ENCODE measurements around the gene MAGEB17.
"Not testable (repeated sequence)": the region's sequence is repeated elsewhere in the genome, so short reads cannot be mapped to it uniquely, and the experiment has no call there.

Gene MAGEB17

DNA sequence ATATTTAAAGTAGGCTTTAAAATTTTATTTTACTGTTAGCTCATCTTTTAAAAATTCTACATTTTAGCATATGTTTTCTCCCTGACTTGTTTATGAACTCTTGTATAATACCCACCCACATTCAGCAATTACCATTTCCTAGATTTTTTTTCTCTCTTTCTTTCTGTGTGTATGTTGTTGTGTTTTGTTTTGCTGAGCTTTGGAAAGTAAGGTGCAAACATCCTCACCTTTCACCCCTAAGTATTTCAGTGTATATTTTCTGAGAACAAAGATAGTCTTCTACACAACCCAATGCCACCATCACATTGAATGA lies 25.1 kb upstream of the MAGEB17 start:
- Histone ChIP-seq H3K4me3 (ENCODE audit: severe bottlenecking) (no peak overlapping the region), H3K36me3 (ENCODE audit: low read depth) (no peaks in the 10 kb centered on the region), H3K27ac (ENCODE audit: poor library complexity, severe bottlenecking) (no peak overlapping the region), H3K27me3 (ENCODE audit: insufficient read depth, poor library complexity, severe bottlenecking) (no peaks in the 10 kb centered on the region), H3K4me1 (ENCODE audit: insufficient read depth, poor library complexity, severe bottlenecking) (no peaks in the 10 kb centered on the region), H3K9me3 (ENCODE audit: severe bottlenecking) (no peaks in the 10 kb centered on the region)
- DNase-seq (ENCODE audit: low spot score) (no peak), ATAC-seq (ENCODE audit: low read depth) (no peak)
- TF ChIP-seq CTCF (IDR thresholded peaks at IDR 0.05; ENCODE audit: poor library complexity, severe bottlenecking): no peak

GRCh38 chrX:16143968-16144367 lies 23.3 kb upstream of the MAGEB17 start:
- no peak for TF ChIP-seq CTCF (IDR thresholded peaks at IDR 0.05; ENCODE audit: poor library complexity, severe bottlenecking)
- H3K4me1 ChIP-seq (ENCODE audit: insufficient read depth, poor library complexity, severe bottlenecking): peaks cover 5% of the 10 kb centered on the region
- DNase-seq (ENCODE audit: low spot score) (no peak), ATAC-seq (ENCODE audit: low read depth) (no peak)
- H3K36me3 ChIP-seq (ENCODE audit: low read depth): no peaks in the 10 kb centered on the region
- H3K4me3 ChIP-seq (ENCODE audit: severe bottlenecking): no peak overlapping the region
- H3K27ac ChIP-seq (ENCODE audit: poor library complexity, severe bottlenecking): no peak overlapping the region
- no peaks in the 10 kb centered on the region for H3K9me3 ChIP-seq (ENCODE audit: severe bottlenecking)
- no peaks in the 10 kb centered on the region for H3K27me3 ChIP-seq (ENCODE audit: insufficient read depth, poor library complexity, severe bottlenecking)

DNA sequence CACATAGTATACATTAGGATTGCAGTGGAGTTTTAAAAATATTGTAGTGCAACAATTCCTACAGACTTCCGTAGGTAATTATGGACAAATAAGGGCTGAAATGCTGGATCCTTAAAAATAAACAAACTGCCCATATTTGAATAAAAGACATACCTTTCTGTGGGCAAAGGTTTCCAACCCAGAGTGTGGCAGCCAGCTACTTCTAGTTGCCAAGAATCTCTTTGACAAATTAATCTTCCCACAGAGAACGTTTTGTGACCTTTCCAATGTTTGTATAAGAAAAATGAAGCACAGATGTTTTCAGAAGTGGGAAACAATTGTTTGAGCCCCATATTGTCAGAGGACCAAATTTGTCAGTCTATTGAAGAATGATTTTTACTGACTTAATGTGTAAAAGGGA lies 22.9 kb upstream of the MAGEB17 start:
- Histone ChIP-seq H3K4me1 (ENCODE audit: insufficient read depth, poor library complexity, severe bottlenecking) (peaks cover 5% of the 10 kb centered on the region), H3K36me3 (ENCODE audit: low read depth) (no peaks in the 10 kb centered on the region), H3K9me3 (ENCODE audit: severe bottlenecking) (no peaks in the 10 kb centered on the region), H3K27me3 (ENCODE audit: insufficient read depth, poor library complexity, severe bottlenecking) (no peaks in the 10 kb centered on the region), H3K27ac (ENCODE audit: poor library complexity, severe bottlenecking) (no peak overlapping the region), H3K4me3 (ENCODE audit: severe bottlenecking) (no peak overlapping the region)
- DNase-seq (ENCODE audit: low spot score) (no peak), ATAC-seq (ENCODE audit: low read depth) (no peak)
- TF ChIP-seq CTCF (IDR thresholded peaks at IDR 0.05; ENCODE audit: poor library complexity, severe bottlenecking): no peak

GRCh38 chrX:16145093-16145492 lies 22.2 kb upstream of the MAGEB17 start:
- H3K4me1 ChIP-seq (ENCODE audit: insufficient read depth, poor library complexity, severe bottlenecking); H3K4me3 ChIP-seq (ENCODE audit: severe bottlenecking); H3K9me3 ChIP-seq (ENCODE audit: severe bottlenecking); ATAC-seq (ENCODE audit: low read depth); DNase-seq (ENCODE audit: low spot score); H3K36me3 ChIP-seq (ENCODE audit: low read depth); H3K27me3 ChIP-seq (ENCODE audit: insufficient read depth, poor library complexity, severe bottlenecking); H3K27ac ChIP-seq (ENCODE audit: poor library complexity, severe bottlenecking): not testable (repeated sequence)

DNA sequence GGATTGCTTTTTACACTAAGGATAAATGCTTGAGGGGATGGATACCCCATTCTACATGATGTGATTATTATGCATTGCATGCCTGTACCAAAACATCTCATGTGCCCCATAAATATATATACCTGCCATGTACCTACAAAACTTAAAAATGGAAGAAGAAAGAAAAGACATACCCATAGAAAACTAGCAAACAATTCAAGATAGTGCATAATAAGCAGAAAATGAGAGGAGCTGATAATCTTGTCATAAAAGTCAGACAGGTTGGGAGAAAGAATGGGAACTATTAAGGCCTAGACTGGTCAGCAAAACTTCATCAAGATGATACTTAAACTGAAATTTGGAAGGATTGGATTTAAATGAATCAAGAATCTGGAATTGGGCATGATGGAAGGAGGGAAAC lies 21.6 kb upstream of the MAGEB17 start:
- DNase-seq (ENCODE audit: low spot score) (no peak), ATAC-seq (ENCODE audit: low read depth) (no peak)
- Histone ChIP-seq H3K27ac (ENCODE audit: poor library complexity, severe bottlenecking) (no peak overlapping the region), H3K36me3 (ENCODE audit: low read depth) (no peaks in the 10 kb centered on the region), H3K27me3 (ENCODE audit: insufficient read depth, poor library complexity, severe bottlenecking) (no peaks in the 10 kb centered on the region), H3K4me3 (ENCODE audit: severe bottlenecking) (no peak overlapping the region), H3K9me3 (ENCODE audit: severe bottlenecking) (no peaks in the 10 kb centered on the region), H3K4me1 (ENCODE audit: insufficient read depth, poor library complexity, severe bottlenecking) (peaks cover 5% of the 10 kb centered on the region)
- no peak for TF ChIP-seq CTCF (IDR thresholded peaks at IDR 0.05; ENCODE audit: poor library complexity, severe bottlenecking)
